Measurements from ENCODE around the gene MRPS7.

The MRPS7 gene

GRCh38 chr17:75260641-75261335 is 891 bp upstream of the MRPS7 start:
- TF ChIP-seq GATA2 (IDR thresholded peaks at IDR 0.05; ENCODE audit: low read depth, low read length), result no peak
- TF ChIP-seq GATA3 (IDR thresholded peaks at IDR 0.05; ENCODE audit: low read depth, low read length), result no peak

DNA sequence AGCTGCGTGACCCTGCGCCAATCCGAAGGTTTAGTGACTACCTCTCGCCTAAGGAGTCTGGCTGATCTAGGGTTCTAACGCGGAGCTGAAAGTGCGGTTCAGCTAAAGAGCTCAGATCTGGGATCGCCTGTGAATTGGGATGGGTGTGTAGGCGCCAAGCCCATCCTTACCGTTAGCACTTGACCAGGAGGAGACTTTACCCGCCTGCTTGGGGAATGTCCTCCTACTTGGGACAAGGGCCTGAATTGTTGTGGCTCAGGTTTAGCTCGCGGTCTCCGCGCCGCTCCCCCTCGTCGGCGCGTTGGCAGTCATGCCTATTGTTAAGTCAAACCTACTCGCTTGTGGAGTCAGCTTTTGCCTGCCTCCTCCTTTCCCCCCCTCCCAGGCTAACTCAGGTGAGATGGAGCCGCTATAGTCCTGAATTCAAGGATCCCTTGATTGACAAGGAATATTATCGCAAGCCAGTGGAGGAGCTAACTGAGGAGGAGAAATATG is 480 bp downstream of the MRPS7 start:
- TF ChIP-seq GATA2 (IDR thresholded peaks at IDR 0.05; ENCODE audit: low read depth, low read length) (no peak), GATA3 (IDR thresholded peaks at IDR 0.05; ENCODE audit: low read depth, low read length) (no peak)

DNA sequence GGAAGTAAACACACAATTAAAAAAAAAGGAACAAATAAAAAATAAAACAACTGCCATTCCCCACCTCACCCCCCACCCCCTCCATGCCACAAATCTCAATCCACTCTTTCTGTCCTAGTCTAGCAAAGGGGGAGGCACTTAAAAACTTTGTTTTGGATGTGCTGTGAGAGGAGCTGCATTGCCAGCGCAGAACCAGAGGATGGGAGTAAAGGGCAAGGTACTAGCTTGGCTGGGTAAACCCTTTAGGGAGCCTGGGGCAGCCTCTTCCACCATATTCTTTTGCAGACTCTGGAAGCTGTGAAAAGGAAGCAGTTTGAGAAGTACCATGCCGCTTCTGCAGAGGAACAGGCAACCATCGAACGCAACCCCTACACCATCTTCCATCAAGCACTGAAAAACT is 1.4 kb downstream of the MRPS7 start:
- TF ChIP-seq GATA3 (IDR thresholded peaks at IDR 0.05; ENCODE audit: low read depth, low read length) (no peak), GATA2 (IDR thresholded peaks at IDR 0.05; ENCODE audit: low read depth, low read length) (no peak)

DNA sequence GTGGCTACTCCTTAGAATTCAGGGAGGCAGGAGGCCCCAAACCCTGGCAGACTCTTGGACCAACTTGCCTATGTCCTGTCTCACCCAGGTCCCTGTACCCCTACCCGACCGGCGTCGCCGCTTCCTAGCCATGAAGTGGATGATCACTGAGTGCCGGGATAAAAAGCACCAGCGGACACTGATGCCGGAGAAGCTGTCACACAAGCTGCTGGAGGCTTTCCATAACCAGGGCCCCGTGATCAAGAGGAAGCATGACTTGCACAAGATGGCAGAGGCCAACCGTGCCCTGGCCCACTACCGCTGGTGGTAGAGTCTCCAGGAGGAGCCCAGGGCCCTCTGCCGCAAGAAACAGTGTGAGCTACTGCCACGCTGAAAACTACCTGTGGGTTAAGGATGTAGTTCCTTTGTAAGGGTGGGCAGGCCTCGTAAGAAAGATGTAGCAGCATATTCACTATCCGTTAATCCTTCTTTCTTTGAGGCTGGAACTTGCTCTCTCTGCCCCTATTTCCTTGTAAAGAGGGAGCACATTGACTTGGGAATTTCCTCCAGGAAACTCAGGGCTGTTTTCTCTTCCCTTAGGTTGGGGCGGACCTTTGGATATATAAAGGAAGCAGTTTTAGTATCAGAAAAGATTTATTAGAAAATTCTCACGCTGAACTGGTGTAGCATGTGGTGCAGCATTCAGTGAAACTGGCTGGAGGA is 4.1 kb downstream of the MRPS7 start:
- no peak for TF ChIP-seq GATA2 (IDR thresholded peaks at IDR 0.05; ENCODE audit: low read depth, low read length)
- TF ChIP-seq GATA3 (IDR thresholded peaks at IDR 0.05; ENCODE audit: low read depth, low read length), result no peak

- TF ChIP-seq GATA3 (IDR thresholded peaks at IDR 0.05; ENCODE audit: low read depth, low read length), result no peak
- no peak for TF ChIP-seq GATA2 (IDR thresholded peaks at IDR 0.05; ENCODE audit: low read depth, low read length)
Observed at GRCh38 chr17:75266316-75267152, 4.9 kb downstream of the MRPS7 start.

DNA sequence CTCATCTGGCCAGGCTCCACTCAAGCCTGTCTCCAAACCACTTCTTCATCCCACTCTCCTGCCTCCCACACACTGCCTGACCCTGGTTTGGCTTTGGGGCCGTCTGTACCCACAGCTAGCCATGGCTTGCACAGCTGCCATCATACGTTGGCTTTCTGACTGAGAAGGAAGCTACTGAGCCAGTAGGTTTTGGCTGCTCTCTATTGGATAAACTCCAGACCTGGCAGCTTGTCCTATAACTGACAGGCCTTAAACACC is 5.4 kb downstream of the MRPS7 start:
- no peak for TF ChIP-seq GATA2 (IDR thresholded peaks at IDR 0.05; ENCODE audit: low read depth, low read length)
- TF ChIP-seq GATA3 (IDR thresholded peaks at IDR 0.05; ENCODE audit: low read depth, low read length), result no peak

DNA sequence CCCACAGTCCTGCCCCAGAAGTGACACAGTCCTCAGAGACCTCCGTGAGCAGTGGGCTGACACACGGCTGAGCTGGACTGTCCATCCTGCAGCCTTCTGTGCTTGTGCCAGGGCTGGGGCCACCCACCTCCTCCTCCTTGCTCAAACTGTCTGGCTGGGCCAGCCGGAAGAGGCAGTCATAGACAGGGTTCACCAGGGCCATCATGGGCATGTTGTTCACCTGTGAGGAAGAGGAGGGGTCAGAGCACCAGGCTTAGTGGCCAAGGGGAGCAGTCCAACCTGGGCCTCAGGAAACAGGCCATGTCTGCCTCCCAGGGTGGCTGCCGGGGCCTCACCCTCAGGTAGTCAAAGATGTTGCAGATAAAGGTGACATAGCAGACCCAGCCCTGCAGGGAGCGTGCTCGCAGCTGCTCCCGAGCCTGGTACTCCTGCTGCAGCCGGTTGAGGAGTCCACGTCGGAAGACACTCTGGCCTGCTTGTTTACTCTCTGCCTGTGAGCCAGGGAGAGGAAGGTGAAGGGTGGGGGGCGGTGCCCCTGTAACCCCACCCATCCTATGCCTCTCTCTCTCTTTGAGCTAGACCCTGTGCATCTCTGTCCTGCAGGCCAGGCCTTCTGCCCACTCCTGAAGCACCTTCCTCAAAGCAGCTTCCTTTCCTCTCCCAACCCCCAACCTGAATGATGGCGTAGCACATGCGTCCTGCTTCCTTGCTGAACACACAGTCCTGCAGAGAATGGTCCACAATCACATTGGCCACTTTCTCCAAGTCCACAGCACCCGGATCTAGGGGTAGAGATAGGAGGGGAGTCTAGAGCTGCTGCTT is 5.9 kb downstream of the MRPS7 start:
- no peak for TF ChIP-seq GATA3 (IDR thresholded peaks at IDR 0.05; ENCODE audit: low read depth, low read length)
- TF ChIP-seq GATA2 (IDR thresholded peaks at IDR 0.05; ENCODE audit: low read depth, low read length), result no peak

GRCh38 chr17:75269844-75270217 is 8.2 kb downstream of the MRPS7 start:
- TF ChIP-seq GATA3 (IDR thresholded peaks at IDR 0.05; ENCODE audit: low read depth, low read length) (no peak), GATA2 (IDR thresholded peaks at IDR 0.05; ENCODE audit: low read depth, low read length) (no peak)

DNA sequence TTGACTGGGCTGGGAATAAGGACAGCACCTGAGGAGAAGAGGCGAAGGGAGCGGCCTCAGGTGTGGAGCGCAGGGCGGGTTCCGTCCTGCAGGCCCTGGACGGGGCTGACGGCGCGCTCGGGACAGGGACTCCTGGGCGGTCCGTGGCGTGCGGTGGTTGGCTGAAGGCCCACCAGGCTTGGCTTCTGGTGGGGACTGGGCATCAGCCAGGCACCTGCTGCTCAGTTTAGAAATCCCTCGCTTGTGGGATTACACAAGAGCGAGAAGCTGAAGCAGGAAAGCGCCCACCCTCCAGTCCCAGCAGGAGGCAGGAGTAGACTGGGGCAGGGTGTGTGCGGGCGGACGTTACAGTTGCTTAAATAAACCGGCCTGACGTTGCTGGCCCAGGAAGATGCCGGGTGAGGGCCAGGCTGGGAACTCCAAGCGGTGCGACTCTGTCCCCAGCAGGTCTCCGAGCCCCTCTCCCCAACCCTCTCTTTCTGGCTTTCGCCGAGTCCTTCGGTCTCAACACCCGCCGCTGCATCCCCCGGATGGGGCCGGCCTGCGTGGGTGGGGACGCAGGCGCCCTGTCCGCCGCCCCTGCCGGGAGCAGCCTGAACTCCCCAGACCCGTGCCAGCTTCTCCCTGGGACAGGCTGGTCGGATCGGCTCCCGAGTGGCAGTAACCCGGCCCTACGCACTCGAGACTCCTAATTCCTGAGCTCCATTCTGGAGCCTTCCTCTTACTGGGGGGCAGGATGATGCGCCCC is 8.7 kb downstream of the MRPS7 start:
- no peak for TF ChIP-seq GATA2 (IDR thresholded peaks at IDR 0.05; ENCODE audit: low read depth, low read length)
- TF ChIP-seq GATA3 (IDR thresholded peaks at IDR 0.05; ENCODE audit: low read depth, low read length), result no peak

- TF ChIP-seq GATA3 (IDR thresholded peaks at IDR 0.05; ENCODE audit: low read depth, low read length) (no peak), GATA2 (IDR thresholded peaks at IDR 0.05; ENCODE audit: low read depth, low read length) (no peak)
Observed at GRCh38 chr17:75270966-75271232, 9.2 kb downstream of the MRPS7 start, which contains the start of gene MIF4GD. MIF4GD (minus strand) TSS chr17:75271231; CDS start chr17:75270195, 1,036 bp downstream.

GRCh38 chr17:75271233-75271954 is 9.7 kb downstream of the MRPS7 start:
- TF ChIP-seq GATA2 (IDR thresholded peaks at IDR 0.05; ENCODE audit: low read depth, low read length) (no peak), GATA3 (IDR thresholded peaks at IDR 0.05; ENCODE audit: low read depth, low read length) (no peak)

DNA sequence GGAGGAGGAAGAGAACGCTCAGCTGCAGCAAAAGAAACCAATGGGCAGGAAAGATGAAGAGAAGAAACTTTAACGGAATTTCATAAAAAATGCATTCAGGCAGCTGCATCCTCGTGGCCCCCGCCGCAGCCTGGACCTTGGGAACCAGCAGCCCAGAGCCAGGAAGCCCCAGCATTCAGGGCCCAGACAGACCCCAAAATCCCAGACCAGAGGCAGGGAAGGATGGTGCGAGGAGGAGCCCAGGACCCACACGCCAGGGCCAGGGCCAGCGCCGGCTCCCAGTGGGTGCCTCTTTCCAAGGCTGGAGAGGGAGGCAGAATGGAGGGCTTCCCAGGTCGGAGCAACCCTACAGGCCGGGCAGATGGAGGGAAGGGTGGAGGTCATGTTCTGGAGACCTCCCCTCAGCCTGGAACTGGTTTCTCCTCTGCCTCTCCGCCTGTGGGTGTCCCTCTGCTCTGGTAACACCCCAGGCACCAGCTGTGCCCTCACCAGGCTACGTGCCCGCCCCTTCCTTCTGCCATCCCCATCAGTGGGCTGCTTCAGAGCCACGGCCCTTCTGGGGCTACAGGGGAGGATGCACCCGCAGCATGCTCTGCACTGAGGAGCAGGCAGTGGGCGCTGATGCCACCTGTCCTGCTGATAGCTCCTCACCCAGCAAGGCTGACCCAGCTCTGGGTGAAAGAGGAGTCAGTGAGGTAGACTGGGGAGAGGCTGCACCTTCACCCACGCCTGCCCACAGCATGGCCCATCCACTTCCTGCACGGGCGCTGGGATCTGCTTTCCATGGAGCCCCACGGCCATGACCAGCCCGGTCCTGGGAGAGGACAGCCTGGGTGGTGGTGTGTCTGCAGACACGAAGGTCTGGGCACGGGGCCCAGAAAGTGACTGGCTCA is 10.5 kb downstream of the MRPS7 start:
- TF ChIP-seq GATA3 (IDR thresholded peaks at IDR 0.05; ENCODE audit: low read depth, low read length) (no peak), GATA2 (IDR thresholded peaks at IDR 0.05; ENCODE audit: low read depth, low read length) (no peak)

Measured in SH-SY5Y (cell line).